Measurements from ENCODE around the gene HPCAL1.

GRCh38 chr2:10377747-10378085, 75.0 kb downstream of the HPCAL1 start:
- TF ChIP-seq CTCF (conservative IDR thresholded peaks at IDR 0.05; ENCODE audit: low read depth, low read length) (no peak), EZH2phosphoT487 (IDR thresholded peaks at IDR 0.05; ENCODE audit: borderline replicate concordance, low read length) (no peak)
